Measurements from ENCODE around the gene SCN9A.
"Not testable (repeated sequence)": the region's sequence is repeated elsewhere in the genome, so short reads cannot be mapped to it uniquely, and the experiment has no call there.

The SCN9A gene

DNA sequence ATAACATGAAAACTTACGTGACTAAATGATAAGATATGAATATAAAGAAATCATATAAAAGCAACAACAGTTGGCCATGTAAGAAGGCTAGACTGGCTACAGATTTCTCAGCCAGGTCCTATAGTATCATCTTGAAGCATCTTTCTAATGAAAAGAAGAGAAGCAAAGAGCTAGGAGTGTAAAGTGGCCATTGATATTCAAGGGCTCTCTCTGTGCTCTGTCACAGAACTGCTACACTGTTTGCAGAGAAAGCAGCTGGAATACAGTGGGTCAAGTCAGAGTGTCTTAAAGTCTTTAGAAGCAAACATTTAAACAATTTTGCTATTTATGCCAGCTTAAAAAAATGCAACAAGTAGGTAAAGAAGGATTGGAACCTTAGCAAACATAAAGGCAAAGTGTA, 118.8 kb downstream of the SCN9A start:
- in situ Hi-C loops (cut with MboI; ENCODE audit: low sequenced_read_pairs): no loop called here

DNA sequence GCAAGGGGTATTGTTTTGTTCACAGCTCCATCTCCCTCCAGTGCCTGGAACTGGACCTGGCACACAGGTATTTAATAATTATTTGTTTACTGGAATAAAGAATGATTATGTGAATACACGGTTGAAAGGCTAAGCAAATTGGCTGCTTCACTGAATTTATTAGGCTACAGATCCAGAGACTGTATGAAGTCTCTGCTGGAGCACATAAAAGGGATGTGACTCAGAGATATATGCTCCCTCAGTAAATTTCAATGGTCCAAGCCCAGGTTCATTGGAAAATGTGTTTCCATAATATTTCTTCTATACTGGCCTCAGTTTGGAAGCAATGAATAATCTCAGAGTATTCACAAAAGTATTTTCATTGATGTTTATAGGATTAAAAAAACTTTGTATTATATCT, 126.4 kb downstream of the SCN9A start:
- in situ Hi-C loops (cut with MboI; ENCODE audit: low sequenced_read_pairs): no loop called here

DNA sequence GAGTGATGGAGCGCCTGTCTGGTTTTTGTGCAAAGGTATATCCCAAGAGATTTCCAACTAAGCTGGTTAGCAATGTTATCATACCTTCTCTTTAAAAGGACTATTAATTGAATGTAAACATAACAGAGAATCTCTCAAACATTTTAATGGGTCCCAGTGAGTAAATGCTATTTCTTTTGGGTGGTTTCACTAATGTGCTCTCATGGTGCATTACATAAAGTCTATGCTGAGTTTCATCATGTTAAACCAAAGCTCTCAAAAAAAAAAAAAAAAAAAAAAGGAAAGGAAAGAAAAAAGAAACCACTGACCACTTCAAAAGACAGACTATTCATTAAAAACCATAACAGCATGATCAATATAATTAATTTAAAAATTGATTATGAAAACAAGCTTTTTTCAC, 128.8 kb downstream of the SCN9A start:
- in situ Hi-C loops (cut with MboI; ENCODE audit: low sequenced_read_pairs): no loop called here

DNA sequence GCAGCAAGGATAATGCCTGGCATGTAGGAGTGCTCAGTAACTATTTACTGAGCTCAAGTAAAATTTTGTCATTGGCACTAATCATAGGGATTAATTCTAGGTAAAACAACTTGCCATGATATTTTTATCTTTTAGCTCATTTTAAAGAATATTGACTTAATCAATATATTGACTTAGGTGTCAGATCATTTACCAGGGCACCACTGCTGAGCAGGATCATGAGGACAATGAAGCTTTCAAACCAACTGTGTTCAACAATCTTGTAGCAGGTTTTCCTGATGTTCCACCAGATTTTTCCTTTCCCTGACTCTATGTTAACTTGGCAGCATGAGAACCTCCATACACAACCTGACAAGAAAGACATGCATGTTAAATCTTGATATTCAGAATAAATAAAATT, 133.4 kb downstream of the SCN9A start:
- in situ Hi-C loops (cut with MboI; ENCODE audit: low sequenced_read_pairs): no loop called here

DNA sequence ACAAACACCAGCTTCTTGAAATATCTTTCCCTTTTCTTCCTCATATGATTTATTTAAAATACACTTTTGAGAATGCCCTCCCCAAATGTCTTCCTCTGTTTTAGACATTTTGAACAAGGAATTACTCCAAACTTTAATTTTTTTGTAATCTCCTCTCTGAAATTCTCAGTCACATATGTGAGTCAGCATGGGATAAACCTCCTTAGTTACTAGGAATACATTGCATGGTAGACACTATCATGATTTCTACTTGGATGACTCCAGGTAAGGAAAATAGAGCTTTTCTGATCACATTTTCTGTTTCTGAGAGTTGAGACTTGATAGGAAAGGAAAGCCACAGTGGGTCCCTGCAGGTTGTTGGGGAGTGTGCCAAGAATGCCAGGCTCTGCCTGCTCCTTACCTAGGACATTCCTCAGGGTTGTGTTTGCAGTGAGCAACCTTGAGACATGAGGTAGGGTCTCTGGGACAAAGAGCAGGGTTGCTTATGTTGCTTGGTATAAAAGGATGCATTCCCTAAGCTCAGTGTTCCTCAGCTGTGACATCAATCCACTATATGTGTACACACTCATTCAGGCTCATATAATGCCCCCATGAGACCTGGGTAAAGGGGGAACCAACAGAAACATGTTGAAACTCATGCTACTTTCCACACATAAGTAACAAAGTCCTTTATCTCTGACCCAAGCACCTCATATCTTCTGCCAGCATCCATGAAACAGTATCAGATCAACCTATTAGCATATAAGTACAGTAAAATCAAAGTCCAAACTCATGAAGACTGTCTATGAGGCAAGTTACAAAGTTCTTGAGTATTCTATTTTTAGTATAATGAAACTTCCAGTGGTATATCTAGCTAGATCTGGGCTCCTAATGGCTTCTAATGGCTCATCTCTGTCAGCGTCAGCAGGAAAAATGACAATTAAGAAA, 135.1 kb downstream of the SCN9A start:
- in situ Hi-C loops (cut with MboI; ENCODE audit: low sequenced_read_pairs): no loop called here

DNA sequence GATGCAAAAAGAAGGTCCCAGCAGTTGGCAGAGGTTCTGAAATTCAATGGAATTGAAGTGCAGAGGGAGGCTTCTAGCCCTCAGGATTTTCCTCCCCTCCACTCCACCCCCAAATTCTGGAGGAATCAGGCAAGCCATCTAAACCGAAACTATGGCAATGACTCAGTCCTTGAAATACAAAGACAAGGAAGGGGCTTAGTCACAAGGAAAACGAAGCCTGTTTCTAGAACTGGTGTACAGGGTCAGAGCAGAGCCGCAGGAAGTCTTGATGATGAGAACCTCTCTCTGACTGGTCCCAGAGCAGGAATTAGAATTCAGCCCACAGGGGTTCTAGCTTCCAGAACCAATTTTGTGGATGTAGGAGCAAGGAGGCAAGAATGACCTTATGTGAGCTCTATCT, 136.2 kb downstream of the SCN9A start:
- in situ Hi-C loops (cut with MboI; ENCODE audit: low sequenced_read_pairs): no loop called here

DNA sequence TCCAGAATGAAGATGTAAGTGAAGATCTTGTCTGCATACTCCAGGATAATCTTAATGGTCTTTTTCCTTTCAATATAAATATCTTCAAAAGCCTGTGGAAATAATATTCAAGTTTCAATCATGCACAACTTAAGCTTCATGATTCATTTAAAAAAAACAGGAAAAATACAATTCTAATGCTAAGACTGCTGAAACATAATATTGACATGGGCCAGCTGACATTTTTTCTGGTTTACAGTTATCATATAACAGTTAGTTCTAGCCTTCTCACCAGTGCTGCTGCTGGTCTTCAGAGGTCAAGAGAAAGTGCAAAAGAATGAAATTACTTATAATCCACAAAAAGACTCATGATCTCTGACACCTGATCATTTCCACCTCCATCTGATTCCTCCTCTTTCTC, 137.6 kb downstream of the SCN9A start:
- in situ Hi-C loops (cut with MboI; ENCODE audit: low sequenced_read_pairs): no loop called here

DNA sequence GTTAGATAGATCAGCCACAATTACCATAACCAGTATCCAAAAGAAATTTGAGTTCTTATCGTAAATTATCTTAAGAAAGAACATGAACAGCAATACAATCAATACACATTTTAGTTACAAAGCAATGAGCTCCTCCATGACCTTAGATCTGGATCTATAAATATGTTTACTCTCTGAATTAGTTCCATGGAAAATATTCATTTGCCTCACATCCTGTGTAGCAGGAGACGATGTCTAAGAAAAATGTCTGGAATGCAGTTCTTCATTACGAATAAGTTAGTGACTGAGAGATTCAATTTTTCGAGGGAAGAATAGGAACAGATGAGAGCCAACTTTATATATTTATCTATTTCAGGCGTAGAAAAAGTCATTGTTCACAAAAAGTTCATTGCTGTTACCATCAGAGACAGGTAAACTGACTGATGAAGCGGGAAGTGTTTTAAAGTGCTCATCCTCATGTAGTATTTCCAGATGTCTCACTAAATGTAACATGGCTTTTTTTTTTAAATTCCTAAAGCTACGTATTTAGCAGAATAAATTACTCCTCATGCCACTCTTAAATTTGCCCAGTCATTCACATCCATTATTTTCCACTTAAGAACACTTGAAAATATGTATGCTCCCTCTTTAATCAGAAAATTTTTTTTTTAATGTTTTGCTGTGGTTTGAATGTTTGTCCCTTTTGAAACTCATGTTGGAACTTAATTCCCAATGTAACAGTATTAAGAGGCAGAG, 141.5 kb downstream of the SCN9A start:
- in situ Hi-C loops (cut with MboI; ENCODE audit: low sequenced_read_pairs): no loop called here

DNA sequence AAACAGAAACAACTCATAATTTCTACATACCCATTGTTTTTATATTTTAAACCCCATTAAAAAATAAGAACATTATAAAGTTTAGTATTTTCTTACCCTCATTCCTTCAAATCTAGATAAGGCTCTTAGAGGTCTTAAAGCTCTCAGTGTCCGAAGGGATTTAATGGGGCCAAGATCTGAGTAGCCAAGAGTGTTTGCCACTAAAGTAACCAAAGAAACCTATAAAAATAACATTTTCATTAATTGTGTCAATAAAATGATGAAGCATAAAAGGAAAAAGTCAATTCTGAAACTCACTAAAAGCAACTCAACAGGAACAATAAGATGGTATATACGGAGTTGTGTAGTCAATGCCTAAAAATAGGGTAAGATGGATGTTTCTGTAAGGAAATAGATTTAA, 142.5 kb downstream of the SCN9A start:
- in situ Hi-C loops (cut with MboI; ENCODE audit: low sequenced_read_pairs): no loop called here

DNA sequence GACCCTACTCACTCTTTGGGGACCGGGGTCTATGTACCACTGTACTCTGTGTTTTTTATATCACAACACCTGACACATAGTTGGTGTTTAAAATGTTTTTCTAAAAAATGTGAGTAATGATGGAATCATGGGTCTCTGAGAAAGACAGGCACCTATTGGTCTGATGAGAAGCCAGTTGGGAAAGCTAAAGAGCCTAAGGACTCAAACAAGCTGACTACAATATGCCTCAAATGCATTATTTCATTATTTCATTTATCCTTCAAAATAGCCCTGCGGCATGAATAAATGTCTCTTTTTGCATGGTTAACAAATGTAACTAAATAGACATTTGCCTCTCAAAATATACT, 145.0 kb downstream of the SCN9A start:
- in situ Hi-C loops (cut with MboI; ENCODE audit: low sequenced_read_pairs): no loop called here

DNA sequence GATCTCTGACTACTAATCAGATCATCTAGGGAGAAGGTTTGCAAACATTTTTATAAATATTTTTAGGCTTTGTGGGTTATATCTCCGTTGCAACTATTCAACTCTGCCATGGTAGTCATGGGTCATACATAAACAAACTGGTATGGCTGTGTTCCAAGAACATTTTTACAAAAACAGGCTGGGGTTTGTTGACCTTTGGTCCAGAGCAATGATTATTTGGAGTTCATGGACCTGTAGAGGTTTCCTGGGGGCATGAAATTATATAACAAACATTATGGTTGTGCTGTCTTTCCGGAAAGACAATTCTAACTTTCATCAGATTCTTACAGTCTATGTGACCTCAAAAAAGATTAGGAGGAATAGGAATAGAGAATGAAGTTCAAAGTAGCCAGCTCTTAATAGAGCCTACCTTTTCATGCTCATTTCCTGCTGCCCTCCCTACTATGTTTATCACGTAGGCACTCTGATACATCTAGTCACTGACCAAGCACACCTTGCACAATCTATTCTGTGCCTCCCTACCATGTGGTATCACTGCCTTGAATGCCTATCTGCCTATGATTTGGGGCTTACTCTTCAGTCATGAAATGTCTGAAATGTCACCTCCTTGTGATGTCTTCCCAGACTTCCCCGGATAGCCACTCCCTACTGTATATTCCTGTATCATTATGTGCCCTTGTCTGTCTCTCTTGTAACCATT, 145.6 kb downstream of the SCN9A start:
- in situ Hi-C loops (cut with MboI; ENCODE audit: low sequenced_read_pairs): no loop called here

DNA sequence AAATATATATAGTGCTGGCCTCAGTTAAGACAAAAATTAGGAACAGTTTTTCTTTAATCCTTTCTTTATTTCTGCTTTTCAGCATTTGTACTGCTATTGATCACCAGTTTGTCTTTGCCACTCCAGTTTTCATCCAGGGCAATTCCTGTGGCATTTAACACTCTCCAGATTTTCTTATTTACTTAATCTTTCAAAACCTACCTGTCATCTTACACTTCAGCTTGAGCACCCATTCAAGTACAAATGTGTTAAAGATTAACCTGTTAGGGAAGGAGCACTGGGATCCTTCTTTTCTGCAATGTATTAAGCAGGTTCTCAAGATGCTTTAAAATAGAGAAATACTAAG, 146.1 kb downstream of the SCN9A start:
- in situ Hi-C loops (cut with MboI; ENCODE audit: low sequenced_read_pairs): no loop called here

DNA sequence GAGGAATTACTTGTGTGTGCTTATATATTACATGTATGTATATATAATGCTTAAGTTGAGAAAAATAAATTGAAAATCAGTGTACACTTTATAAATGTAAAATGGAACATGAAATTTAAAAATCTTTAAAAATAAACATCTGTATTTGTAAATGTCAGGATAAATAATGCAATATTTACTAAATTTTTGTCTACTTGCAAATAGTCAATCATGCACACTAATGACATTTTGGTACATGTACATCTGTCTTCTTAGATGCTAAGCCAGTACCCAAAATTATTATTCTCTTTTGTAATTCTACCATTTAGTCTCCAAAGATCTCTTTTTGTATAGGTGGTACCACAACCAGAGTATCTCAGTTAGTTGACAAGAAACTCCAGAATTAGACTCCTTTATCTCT, 151.5 kb downstream of the SCN9A start:
- in situ Hi-C loops (cut with MboI; ENCODE audit: low sequenced_read_pairs): no loop called here

DNA sequence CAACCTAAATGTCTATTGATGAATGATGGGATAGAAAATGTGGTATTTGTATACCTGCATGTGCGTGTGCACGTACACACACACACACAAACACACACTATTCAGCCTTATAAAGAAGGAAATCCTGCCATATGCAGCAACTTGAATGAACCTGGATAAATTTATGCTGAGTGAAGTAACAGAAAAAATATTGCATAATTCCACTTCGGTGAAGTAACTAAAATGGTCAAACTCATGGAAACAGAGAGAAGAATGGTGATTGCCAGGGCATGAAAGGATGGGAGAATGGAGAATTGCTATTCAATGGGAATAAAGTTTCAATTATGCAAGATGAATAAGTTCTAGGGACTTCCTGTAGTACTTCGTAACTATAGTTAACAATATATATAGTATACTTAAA, 152.4 kb downstream of the SCN9A start:
- in situ Hi-C loops (cut with MboI; ENCODE audit: low sequenced_read_pairs): no loop called here

DNA sequence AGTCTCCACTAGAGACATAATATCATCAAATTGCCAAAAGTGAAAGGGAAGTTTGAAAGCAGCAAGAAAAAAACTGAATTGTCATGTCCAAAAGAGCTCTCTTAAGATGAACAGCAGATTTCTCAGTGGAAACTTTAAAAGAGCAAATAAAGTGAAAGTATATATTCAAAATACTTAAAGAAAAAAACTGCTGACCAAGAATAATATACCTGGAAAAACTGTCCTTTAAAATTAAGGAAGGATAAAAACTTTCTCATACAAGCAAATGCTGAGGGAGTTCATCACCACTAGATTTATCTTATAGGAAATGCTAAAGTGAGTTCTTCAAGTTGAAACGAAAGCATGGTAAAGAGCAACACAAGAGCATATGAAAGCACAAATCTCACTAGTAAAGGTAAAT, 164.7 kb downstream of the SCN9A start:
- in situ Hi-C loops (cut with MboI; ENCODE audit: low sequenced_read_pairs): no loop called here

DNA sequence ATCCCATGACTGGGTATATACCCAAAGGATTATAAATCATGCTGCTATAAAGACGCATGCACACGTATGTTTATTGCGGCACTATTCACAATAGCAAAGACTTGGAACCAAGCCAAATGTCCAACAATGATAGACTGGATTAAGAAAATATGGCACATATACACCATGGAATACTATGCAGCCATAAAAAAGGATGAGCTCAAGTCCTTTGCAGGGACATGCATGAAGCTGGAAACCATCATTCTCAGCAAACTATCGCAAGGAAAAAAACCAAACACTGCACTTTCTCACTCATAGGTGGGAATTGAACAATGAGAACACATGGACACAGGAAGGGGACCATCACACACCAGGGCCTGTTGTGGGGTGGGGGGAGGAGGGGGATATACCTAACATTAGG, 165.8 kb downstream of the SCN9A start:
- in situ Hi-C loops (cut with MboI; ENCODE audit: low sequenced_read_pairs): not testable (repeated sequence)

DNA sequence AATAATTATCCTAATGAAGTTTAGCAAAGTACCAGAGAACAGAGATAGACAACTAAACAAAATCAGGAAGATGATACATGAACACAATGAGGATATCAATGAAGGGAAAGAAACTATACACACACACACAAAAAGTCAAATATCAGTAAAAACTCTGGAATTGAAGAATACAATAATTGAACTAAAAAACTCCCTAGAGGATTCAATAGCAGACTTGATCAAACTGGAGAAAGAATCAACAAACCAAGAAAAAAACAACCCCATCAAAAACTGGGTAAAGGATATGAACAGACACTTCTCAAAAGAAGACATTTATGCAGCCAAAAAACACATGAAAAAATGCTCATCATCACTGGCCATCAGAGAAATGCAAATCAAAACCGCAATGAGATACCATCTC, 166.4 kb downstream of the SCN9A start:
- in situ Hi-C loops (cut with MboI; ENCODE audit: low sequenced_read_pairs): not testable (repeated sequence)

DNA sequence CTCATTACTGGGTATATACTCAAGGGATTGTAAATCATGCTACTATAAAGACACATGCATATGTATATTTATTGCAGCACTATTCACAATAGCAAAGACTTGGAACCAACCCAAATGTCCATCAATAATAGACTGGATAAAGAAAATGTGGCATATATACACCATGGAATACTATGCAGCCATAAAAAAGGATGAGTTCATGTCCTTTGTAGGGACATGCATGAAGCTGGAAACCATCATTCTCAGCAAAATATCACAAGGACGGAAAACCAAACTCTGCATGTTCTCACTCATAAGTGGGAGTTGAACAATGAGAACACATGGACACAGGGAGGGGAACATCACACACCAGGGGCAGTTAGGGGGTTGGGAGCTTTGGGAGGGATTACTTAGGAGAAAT, 169.6 kb downstream of the SCN9A start:
- in situ Hi-C loops (cut with MboI; ENCODE audit: low sequenced_read_pairs): not testable (repeated sequence)

DNA sequence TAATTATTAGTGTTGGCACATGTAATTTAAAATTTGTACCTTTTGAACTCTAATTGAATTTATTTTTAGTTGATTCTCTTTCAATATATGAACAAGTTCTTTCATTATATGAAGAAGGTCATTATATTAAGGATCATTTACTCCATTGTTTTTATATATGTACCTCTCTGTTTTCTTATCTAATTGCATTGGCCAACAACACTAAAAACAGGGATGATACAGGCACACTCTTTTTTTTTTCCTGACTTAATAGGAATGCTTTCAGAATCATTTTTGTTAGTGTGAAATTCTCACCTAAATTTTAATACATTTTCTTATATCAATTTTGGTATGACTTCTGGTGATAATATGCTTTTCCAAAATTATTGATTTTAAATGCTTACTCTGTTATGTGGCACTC, 173.0 kb downstream of the SCN9A start:
- in situ Hi-C loops (cut with MboI; ENCODE audit: low sequenced_read_pairs): no loop called here

DNA sequence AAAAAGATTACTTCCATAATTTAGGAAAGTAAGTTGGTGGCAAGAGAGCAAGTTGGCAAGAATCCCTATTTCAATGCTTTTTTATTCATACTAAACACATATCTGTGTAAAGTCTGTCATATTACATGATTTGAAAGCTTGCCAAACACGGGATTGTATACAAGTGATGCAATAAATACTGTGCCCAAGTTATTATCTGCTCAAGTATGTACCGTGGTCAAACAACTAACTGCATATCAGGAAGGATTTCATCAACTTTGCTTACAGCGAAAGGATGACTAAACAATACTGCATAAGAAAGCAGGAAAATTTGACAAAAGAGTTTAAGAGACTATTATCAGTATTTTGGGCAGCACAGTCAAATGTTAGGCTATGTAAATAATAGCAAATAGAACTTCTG, 178.3 kb downstream of the SCN9A start:
- in situ Hi-C loops (cut with MboI; ENCODE audit: low sequenced_read_pairs): no loop called here

DNA sequence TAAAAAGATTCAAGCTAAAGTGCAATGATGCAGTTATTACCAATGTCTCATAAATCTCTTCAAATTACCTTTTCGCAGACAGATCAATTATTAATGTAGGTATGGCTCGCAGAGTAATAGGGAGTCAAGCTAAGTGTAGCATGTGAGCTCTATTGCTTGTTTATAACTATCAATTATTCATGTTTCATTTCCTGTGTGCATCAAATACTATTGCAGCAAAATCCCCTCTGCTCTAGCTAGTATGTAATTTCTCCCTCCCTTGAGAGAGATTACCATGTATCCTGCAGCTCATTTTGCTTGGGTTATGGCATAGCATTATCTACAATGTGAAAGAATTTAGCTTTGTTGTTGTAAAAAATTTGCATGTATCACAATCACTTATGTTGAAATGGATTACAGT, 182.3 kb downstream of the SCN9A start:
- in situ Hi-C loops (cut with MboI; ENCODE audit: low sequenced_read_pairs): no loop called here

DNA sequence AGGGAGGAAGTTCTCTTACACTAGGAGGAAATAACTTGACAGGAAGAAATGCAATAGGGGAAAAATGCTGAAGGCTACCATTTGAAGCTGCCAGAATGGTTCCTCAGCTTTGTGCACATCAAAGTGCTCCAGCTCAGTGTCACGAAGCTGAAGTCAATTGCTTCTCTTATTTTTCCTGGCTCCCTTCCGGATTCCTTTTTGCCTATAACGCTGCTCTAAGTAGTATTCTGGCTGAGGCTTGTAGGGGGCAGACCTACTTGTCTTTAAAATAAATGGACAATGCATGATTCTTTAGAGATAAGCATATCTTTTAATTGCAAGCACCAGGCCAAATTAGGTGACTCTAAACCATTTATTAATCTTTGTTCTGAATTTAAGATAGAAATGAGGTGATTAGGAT, 187.7 kb downstream of the SCN9A start:
- in situ Hi-C loops (cut with MboI; ENCODE audit: low sequenced_read_pairs): no loop called here

All from HL-60/S4 treated with phorbol 12-myristate 13-acetate at 8.2 ng/mL for 4 days and 3 days (cell line).